GM04503 (cell line): ENCODE results near the gene IRAK1.
A peak's percentile ranks its signal among the peaks of the same experiment; 100 is the strongest.

ENCODE experiments used
- DNase-seq: peaks from one replicate; pipeline ENCODE4 v3.0.0-alpha.2; 2012; ENCODE audit warnings: low read depth

Gene IRAK1

GRCh38 chrX:154040863-154041262, 21.2 kb upstream of the IRAK1 start:
- DNase-seq: no peak

GRCh38 chrX:154040307-154040756, 20.6 kb upstream of the IRAK1 start:
- DNase-seq: peak; percentile 90

- no peak for DNase-seq
Observed at GRCh38 chrX:154039577-154039976, 19.9 kb upstream of the IRAK1 start.

GRCh38 chrX:154038656-154039055, 19.0 kb upstream of the IRAK1 start:
- no peak for DNase-seq

- no peak for DNase-seq
Observed at GRCh38 chrX:154037754-154038153, 18.1 kb upstream of the IRAK1 start.

GRCh38 chrX:154036513-154036912, 16.8 kb upstream of the IRAK1 start:
- DNase-seq: no peak

- DNase-seq: no peak
Observed at GRCh38 chrX:154033848-154034247, 14.1 kb upstream of the IRAK1 start.

- no peak for DNase-seq
Observed at GRCh38 chrX:154032653-154033052, 13.0 kb upstream of the IRAK1 start.

- DNase-seq: no peak
Observed at GRCh38 chrX:154032160-154032559, 12.5 kb upstream of the IRAK1 start.

- DNase-seq: no peak
Observed at GRCh38 chrX:154030715-154031305, 11.1 kb upstream of the IRAK1 start.

- no peak for DNase-seq
Observed at GRCh38 chrX:154030266-154030665, 10.6 kb upstream of the IRAK1 start.

- no peak for DNase-seq
Observed at GRCh38 chrX:154029439-154029838, 9.7 kb upstream of the IRAK1 start.

GRCh38 chrX:154028502-154029184, 8.9 kb upstream of the IRAK1 start:
- DNase-seq: no peak

GRCh38 chrX:154027986-154028385, 8.3 kb upstream of the IRAK1 start:
- DNase-seq: no peak

- DNase-seq: no peak
Observed at GRCh38 chrX:154027022-154027402, 7.3 kb upstream of the IRAK1 start.

- DNase-seq: no peak
Observed at GRCh38 chrX:154026136-154027021, 6.7 kb upstream of the IRAK1 start.

GRCh38 chrX:154025230-154025629, 5.5 kb upstream of the IRAK1 start:
- DNase-seq: no peak

- no peak for DNase-seq
Observed at GRCh38 chrX:154024271-154024670, 4.6 kb upstream of the IRAK1 start.

- no peak for DNase-seq
Observed at GRCh38 chrX:154023276-154024000, 3.7 kb upstream of the IRAK1 start.

- DNase-seq: no peak
Observed at GRCh38 chrX:154022108-154022507, 2.4 kb upstream of the IRAK1 start.

GRCh38 chrX:154021131-154021611, 1.5 kb upstream of the IRAK1 start:
- no peak for DNase-seq

- DNase-seq: no peak
Observed at GRCh38 chrX:154020536-154021115, 924 bp upstream of the IRAK1 start.
